Liver (tissue), 3 donors: ENCODE data around the gene RAB11A.

Experiments used
- ATF3 ChIP-seq: IDR thresholded peaks from 2 replicates; pipeline ENCODE4 v1.6.1; 2016; ENCODE audit warnings: antibody characterized with exemption
- CTCF ChIP-seq: fragments of 150-350 bp; IDR thresholded peaks from 2 replicates; pipeline ENCODE4 v1.5.1; 2017; ENCODE audit warnings: improper control_type of control experiment, low read depth, low read length; ENCODE audit not compliant: missing input control
- EGR1 ChIP-seq, 2 donors: IDR thresholded peaks; 2 replicates each; pipeline ENCODE4 v1.6.1; 2016 to 2018; ENCODE audit warnings: antibody characterized with exemption in 2 of 2, low read depth in 2 of 2
- FOXA1 ChIP-seq: IDR thresholded peaks from 2 replicates; pipeline ENCODE4 v1.6.1; 2016; ENCODE audit warnings: antibody characterized with exemption
- GABPA ChIP-seq, 2 donors: IDR thresholded peaks in 1 of 2; conservative IDR thresholded peaks in 1 of 2; 2 replicates each; pipeline ENCODE4 v1.6.1; 2016; ENCODE audit warnings: antibody characterized with exemption in 2 of 2, mild to moderate bottlenecking in 1 of 2, moderate library complexity in 1 of 2
- MAX ChIP-seq: IDR thresholded peaks from 2 replicates; pipeline ENCODE4 v1.6.1; 2016; ENCODE audit warnings: antibody characterized with exemption
- RAD21 ChIP-seq, 2 donors: IDR thresholded peaks; 2 replicates each; pipeline ENCODE4 v1.6.1; 2016; ENCODE audit warnings: antibody characterized with exemption in 2 of 2, mild to moderate bottlenecking in 2 of 2
- donor health status: healthy.
- donor health status: healthy.

GRCh38 chr15:65856821-65857455 is 12.4 kb upstream of the RAB11A start:
- TF ChIP-seq ATF3 (no peak), GABPA (IDR thresholded peaks at IDR 0.05 in 1 of 2, conservative IDR thresholded peaks at IDR 0.05 in 1 of 2) (no peak), RAD21 (IDR thresholded peaks at IDR 0.05) (peak; percentile 72 to 84), CTCF (peak; percentile 86), FOXA1 (no peak), MAX (no peak), EGR1 (IDR thresholded peaks at IDR 0.05; ENCODE audit: low read depth in 2 of 2) (no peak)
